ENCODE measurements around the gene LEPROT. TPM values are rescaled to one million over a fixed set of nuclear protein-coding genes. Genes with fewer than 3 reads are reported as not detected.

Gene LEPROT, protein sequence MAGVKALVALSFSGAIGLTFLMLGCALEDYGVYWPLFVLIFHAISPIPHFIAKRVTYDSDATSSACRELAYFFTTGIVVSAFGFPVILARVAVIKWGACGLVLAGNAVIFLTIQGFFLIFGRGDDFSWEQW
- total RNA-seq (2014; rRNA removed; shearing (Covaris generic)) = 24.2 and 33.9 TPM in 2 replicates

DNA sequence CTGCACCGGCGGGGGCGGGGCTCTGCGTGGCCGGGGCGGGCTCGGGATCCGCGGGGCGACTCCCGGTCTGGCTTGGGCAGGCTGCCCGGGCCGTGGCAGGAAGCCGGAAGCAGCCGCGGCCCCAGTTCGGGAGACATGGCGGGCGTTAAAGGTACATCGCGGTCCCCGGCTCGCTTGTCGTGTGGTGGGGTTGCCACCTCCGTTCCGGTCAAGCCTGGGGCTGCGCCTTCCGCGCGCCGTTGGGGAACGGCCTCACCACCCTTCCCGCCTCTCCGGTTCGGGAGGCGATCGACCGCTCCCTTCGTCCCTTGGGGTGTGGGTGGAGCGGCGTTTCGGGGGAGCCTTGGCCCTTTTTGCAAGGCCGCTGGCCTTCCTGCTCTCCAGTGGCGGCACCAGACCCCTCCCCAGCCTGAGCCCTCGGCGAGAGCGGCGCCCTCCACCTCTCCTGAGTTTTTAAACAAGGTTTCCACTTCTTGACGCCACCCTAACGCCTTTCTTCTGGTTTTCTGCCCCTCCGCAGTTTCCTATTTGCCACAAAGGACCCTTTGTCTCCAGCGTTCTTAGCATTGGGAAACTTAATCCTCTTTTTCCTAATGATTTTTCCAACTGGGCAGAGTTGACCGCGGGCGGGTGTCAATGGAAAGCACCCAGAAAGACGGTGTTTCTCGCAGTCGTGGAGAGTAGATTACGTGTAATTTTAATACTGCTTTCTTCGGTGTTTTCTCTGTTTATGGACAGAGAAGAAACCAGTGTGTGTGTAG, at the start of gene LEPROT, which contains the start of gene LEPR:
Gene LEPROT (plus strand): TSS at position 79 of the 761 bp plus-strand sequence. CDS start 57 bp downstream, at position 136.
Gene LEPR (plus strand): TSS at position 79 of the 761 bp plus-strand sequence. CDS start 144,898 bp downstream, outside the sequence.

Small RNA genes within 50 kb of the gene (small RNA-seq; reads per million reads assigned to genes)
- gene RNU2-15P = not detected

Other genes starting within 250 kb of the LEPROT start
- 7.8 and 8.2 TPM in 2 replicates for gene DNAJC6, start 111.1 kb upstream of the LEPROT start, total RNA-seq (2014; rRNA removed; shearing (Covaris generic))
- 2.3 and 3.0 TPM in 2 replicates for gene LEPR, start within 50 bp of the LEPROT start, total RNA-seq (2014; rRNA removed; shearing (Covaris generic))

Data from A375 (cell line).